Endothelial cell of umbilical vein (primary cell): ENCODE data around the gene VRK1. TPM values are rescaled to one million over a fixed set of nuclear protein-coding genes. Genes with fewer than 3 reads are reported as not detected.

Experiments used
- BruUV-seq: library from RNA; stranded (reverse); fragments of 400-500 nt; replicated peaks from 2 replicates; lab custom pipeline; 2021; lab: Mats Ljungman, UMichigan
- CTCF ChIA-PET: fragments of 300-600, 350-600 bp; sonication (Branson Sonifier 250); formaldehyde crosslinking; loops from one replicate; lab custom pipeline; 2021; ENCODE audit warnings: antibody characterized with exemption, inconsistent platforms; lab: Charles Lee
- POLR2A ChIA-PET: fragments of 300-600, 350-600 bp; sonication (Branson Sonifier 250); formaldehyde crosslinking; loops from one replicate; lab custom pipeline; 2021; ENCODE audit warnings: antibody characterized with exemption, inconsistent platforms; lab: Charles Lee
- DNase-seq: peaks from one replicate; pipeline ENCODE4 v3.0.0-alpha.2; 2011; ENCODE audit warnings: low read depth, low spot score
- FAIRE-seq: peaks from 2 replicates; lab custom pipeline; 2011; peaks lifted over from hg19 to GRCh38; lab: Jason Lieb, UNC
- H2AFZ ChIP-seq: 2 replicates; pipeline ENCODE4 v1.6.0; 2012; ENCODE audit warnings: low read depth, low read length, control low read depth, inconsistent platforms
- H3K27ac ChIP-seq: 2 replicates; pipeline ENCODE4 v1.5.1; 2011; ENCODE audit warnings: low read depth, mild to moderate bottlenecking, control low read depth, low read length, moderate library complexity; ENCODE audit not compliant: insufficient read depth
- H3K27me3 ChIP-seq, 2 experiments: 2 replicates each; pipeline versions ENCODE4 v1.6.0 to v1.6.1; 2011; ENCODE audit warnings: low read length in 2 of 2, mixed read lengths in 1 of 2; ENCODE audit not compliant: control insufficient read depth in 2 of 2, insufficient read depth in 2 of 2
- H3K36me3 ChIP-seq, 2 experiments: 2 replicates in 1 of 2; 3 replicates in 1 of 2; pipeline ENCODE4 v1.5.1; 2011; ENCODE audit warnings: low read length in 2 of 2, mild to moderate bottlenecking in 1 of 2, moderate library complexity in 1 of 2; ENCODE audit not compliant: control insufficient read depth in 2 of 2, insufficient read depth in 2 of 2; ENCODE audit errors: extremely low read depth in 1 of 2
- H3K4me1 ChIP-seq: 3 replicates; pipeline ENCODE4 v1.5.1; 2011; ENCODE audit warnings: mild to moderate bottlenecking, low read length; ENCODE audit not compliant: control insufficient read depth, insufficient read depth; ENCODE audit errors: extremely low read depth
- H3K4me2 ChIP-seq: 2 replicates; pipeline ENCODE4 v1.6.1; 2011; ENCODE audit warnings: low read length, control low read depth, mixed read lengths; ENCODE audit not compliant: insufficient read depth
- H3K4me3 ChIP-seq, 3 experiments: fragments of 200-600 bp in 1 of 3; sonication (generic), shearing (Covaris generic) in 1 of 3; replicated peaks in 1 of 3; 2 replicates each; pipeline ENCODE4 v1.5.1; 2011 to 2016; ENCODE audit warnings: control low read depth in 3 of 3, low read length in 3 of 3, mild to moderate bottlenecking in 2 of 3, inconsistent platforms in 1 of 3, low read depth in 1 of 3, moderate library complexity in 1 of 3; ENCODE audit not compliant: insufficient read depth in 1 of 3
- H3K79me2 ChIP-seq: 2 replicates; pipeline ENCODE4 v1.6.0; 2012; ENCODE audit warnings: low read length, inconsistent platforms; ENCODE audit not compliant: control insufficient read depth, insufficient read depth
- H3K9ac ChIP-seq: replicated peaks from 2 replicates; pipeline ENCODE3; 2011; ENCODE audit warnings: low read length, control low read depth; ENCODE audit not compliant: insufficient read depth; ENCODE audit errors: extremely low read depth
- H3K9me1 ChIP-seq: replicated peaks from 3 replicates; pipeline ENCODE4 v1.6.0; 2011; ENCODE audit warnings: mild to moderate bottlenecking, low read length; ENCODE audit not compliant: control insufficient read depth, insufficient read depth; ENCODE audit errors: extremely low read depth
- H3K9me3 ChIP-seq: replicated peaks from 2 replicates; pipeline ENCODE4 v1.5.1; 2012; ENCODE audit warnings: low read length, inconsistent platforms; ENCODE audit not compliant: control insufficient read depth, insufficient read depth
- H4K20me1 ChIP-seq: replicated peaks from 2 replicates; pipeline ENCODE3; 2011; ENCODE audit warnings: mild to moderate bottlenecking, low read length; ENCODE audit not compliant: control insufficient read depth, insufficient read depth; ENCODE audit errors: extremely low read depth
- EZH2 ChIP-seq: IDR thresholded peaks from 2 replicates; pipeline ENCODE4 v1.6.1; 2012; ENCODE audit warnings: borderline replicate concordance, low read depth, mild to moderate bottlenecking, moderate library complexity, low read length, inconsistent platforms; ENCODE audit not compliant: severe bottlenecking
- FOS ChIP-seq: IDR thresholded peaks from 2 replicates; pipeline ENCODE4 v1.6.1; 2011; ENCODE audit warnings: mild to moderate bottlenecking, low read length, moderate library complexity, borderline replicate concordance; ENCODE audit not compliant: insufficient read depth
- GATA2 ChIP-seq: IDR thresholded peaks from 2 replicates; pipeline ENCODE4 v1.7.0; 2011; ENCODE audit warnings: low read depth, mild to moderate bottlenecking, moderate library complexity, mixed read lengths, low read length; ENCODE audit not compliant: insufficient read length, insufficient read depth
- JUN ChIP-seq: IDR thresholded peaks from 2 replicates; pipeline ENCODE4 v1.6.1; 2011; ENCODE audit warnings: borderline replicate concordance, low read depth; ENCODE audit not compliant: insufficient read length, insufficient read depth
- MYC ChIP-seq: IDR thresholded peaks from one replicate; pipeline ENCODE4 v1.6.1; 2011; ENCODE audit warnings: mild to moderate bottlenecking, low read depth, low read length
- POLR2A ChIP-seq: IDR thresholded peaks from 2 replicates; pipeline ENCODE4 v1.6.1; 2012; ENCODE audit warnings: low read depth, mild to moderate bottlenecking, control low read depth, low read length
- dilution Hi-C: fragments of 300-500 bp; cut with MboI; formaldehyde crosslinking; loops from one replicate; pipeline ENCODE4 v1.15.0; 2019; ENCODE audit warnings: low sequenced_read_pairs; ENCODE audit not compliant: extremely low pct_ligation_motif_present
- intact Hi-C: fragments of 100-400 bp; cut with micrococcal nuclease; formaldehyde crosslinking; loops from one replicate; pipeline ENCODE4 v1.10.0; 2022
- polyA plus RNA-seq, 4 experiments: library from polyadenylated mRNA; depleted of rRNA in 3 of 4; stranded (reverse) in 3 of 4; unstranded in 1 of 4; fragments of >200 nt; gene quantifications; 2 replicates each; pipeline versions ENCODE4 v1.2.1 to v1.2.3, GENCODE V29; 2011 to 2012; ENCODE audit warnings: missing spikeins in 1 of 4
- total RNA-seq: library from RNA; stranded (reverse); gene quantifications from 2 replicates; pipeline ENCODE4 v1.2.3, GENCODE V29; 2021
- TF ChIP-seq, protein P1 (sequence below), 2 donors: IDR thresholded peaks; 1 replicate in 1 of 2; 2 replicates in 1 of 2; pipeline ENCODE4 v1.5.1; 2011; ENCODE audit warnings: low read length in 2 of 2, mild to moderate bottlenecking in 2 of 2, moderate library complexity in 2 of 2, control low read depth in 1 of 2, inconsistent platforms in 1 of 2, low read depth in 1 of 2; ENCODE audit not compliant: insufficient read depth in 1 of 2; ENCODE audit errors: extremely low read depth in 1 of 2
- TF ChIP-seq, protein P2 (sequence below): IDR thresholded peaks from 2 replicates; pipeline ENCODE4 v1.6.1; 2011; ENCODE audit not compliant: insufficient read depth, insufficient read length

VRK1 gene
- total and polyA plus RNA-seq, 2 donors (not counting 3 experiments of a cell fraction or from before 2014, with no cell fraction given) = 7.1 to 31.7 TPM

DNA sequence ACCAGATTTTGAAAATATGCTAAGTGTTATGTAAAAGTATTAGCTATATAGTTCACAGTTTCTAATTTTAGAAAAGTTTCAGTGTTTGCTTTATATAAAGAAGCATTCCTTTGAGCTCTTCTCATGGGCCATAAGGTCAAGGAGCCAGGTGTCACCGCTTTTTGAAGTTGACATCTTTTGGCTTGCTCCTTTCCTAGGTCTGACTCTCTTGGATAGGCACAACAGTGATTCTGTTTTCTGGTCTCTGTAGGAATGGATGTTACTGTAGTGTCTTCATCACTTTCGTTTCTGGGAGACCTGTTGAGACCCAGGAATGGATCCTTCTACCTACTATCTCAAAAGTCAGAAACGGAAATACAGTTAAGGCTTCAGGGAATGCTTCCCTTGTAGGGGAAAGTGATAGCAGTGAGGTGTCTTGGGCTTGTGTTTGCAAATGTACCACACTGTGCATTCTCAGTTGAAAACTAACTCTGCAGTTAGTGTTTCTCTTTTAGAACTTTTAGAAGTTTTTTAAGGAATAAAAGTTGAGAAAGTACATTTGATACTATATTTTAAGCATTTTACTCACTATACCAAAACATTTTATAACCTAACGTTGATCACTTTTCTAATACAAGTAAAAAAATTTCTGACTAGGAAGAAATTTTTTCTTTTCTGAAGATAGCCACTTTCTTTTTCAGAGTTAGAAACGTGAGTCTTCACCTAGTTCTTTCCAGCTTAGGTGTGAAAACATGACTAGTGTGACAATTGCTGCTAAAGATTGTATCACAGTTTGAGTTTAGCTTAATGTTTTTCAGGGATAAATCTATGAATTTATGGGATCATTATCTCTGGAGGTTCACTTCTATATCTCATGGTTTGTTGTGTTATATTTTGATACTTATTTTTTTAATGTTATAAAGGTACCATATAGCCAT lies 20.8 kb downstream of the VRK1 start:
- no peak for DNase-seq
- CTCF ChIA-PET = interaction anchor here (0.9 to 1.3 kb wide), 3 partner anchors 8 to 35 kb away, joined by 3 to 4 read pairs (median 3); no protein-coding TSS in a partner anchor
- POLR2A ChIA-PET = no interaction called here
- Histone ChIP-seq H3K4me1 (no peaks in the 10 kb centered on the region), H3K4me3 (no peak overlapping the region), H3K27me3 (no peaks in the 10 kb centered on the region), H4K20me1 (no peaks in the 10 kb centered on the region), H3K9me3 (no peaks in the 10 kb centered on the region), H3K4me2 (no peak overlapping the region), H3K79me2 (peaks cover 89% of the 10 kb centered on the region), H2AFZ (no peak overlapping the region), H3K27ac (no peak overlapping the region), H3K36me3 (no peaks in the 10 kb centered on the region), H3K9ac (no peak overlapping the region), H3K9me1 (no peaks in the 10 kb centered on the region)
- BruUV-seq = no TSS peak
- intact Hi-C loops (no loop called here), dilution Hi-C loops (no loop called here)
- FAIRE-seq = peak; percentile 8
- no peak for TF ChIP-seq MYC
- TF ChIP-seq POLR2A = no peak
- TF ChIP-seq EZH2 = no peak
- TF ChIP-seq GATA2 = no peak
- TF ChIP-seq, protein P1, sequence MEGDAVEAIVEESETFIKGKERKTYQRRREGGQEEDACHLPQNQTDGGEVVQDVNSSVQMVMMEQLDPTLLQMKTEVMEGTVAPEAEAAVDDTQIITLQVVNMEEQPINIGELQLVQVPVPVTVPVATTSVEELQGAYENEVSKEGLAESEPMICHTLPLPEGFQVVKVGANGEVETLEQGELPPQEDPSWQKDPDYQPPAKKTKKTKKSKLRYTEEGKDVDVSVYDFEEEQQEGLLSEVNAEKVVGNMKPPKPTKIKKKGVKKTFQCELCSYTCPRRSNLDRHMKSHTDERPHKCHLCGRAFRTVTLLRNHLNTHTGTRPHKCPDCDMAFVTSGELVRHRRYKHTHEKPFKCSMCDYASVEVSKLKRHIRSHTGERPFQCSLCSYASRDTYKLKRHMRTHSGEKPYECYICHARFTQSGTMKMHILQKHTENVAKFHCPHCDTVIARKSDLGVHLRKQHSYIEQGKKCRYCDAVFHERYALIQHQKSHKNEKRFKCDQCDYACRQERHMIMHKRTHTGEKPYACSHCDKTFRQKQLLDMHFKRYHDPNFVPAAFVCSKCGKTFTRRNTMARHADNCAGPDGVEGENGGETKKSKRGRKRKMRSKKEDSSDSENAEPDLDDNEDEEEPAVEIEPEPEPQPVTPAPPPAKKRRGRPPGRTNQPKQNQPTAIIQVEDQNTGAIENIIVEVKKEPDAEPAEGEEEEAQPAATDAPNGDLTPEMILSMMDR (IDR thresholded peaks at IDR 0.05; ENCODE audit: extremely low read depth in 1 of 2, insufficient read depth in 1 of 2, low read depth in 1 of 2, low read length in 2 of 2) = no peak
- TF ChIP-seq, protein P2, sequence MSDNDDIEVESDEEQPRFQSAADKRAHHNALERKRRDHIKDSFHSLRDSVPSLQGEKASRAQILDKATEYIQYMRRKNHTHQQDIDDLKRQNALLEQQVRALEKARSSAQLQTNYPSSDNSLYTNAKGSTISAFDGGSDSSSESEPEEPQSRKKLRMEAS = no peak
- no peak for TF ChIP-seq FOS
- no peak for TF ChIP-seq JUN
